ENCODE results near the gene FGF14.

Gene FGF14

DNA sequence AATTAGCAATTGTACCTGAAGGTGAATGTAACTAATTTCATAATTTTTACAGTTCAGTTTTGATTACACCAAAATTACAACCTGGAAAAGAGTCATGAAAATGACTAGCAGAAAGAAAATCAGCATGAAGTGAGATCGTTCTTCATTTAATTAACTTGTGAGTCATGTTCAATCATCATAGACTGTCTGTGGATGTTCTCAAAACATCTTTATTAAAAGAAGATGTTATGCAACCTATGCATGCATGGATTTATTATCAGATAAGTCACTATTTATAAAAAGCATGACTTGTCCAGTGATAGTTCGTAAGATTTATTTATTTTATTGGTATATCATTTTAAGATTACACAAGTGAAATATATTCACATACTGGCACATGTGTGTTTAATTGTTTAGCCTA, 703.4 kb downstream of the FGF14 start:
- DNase-seq = no peak

DNA sequence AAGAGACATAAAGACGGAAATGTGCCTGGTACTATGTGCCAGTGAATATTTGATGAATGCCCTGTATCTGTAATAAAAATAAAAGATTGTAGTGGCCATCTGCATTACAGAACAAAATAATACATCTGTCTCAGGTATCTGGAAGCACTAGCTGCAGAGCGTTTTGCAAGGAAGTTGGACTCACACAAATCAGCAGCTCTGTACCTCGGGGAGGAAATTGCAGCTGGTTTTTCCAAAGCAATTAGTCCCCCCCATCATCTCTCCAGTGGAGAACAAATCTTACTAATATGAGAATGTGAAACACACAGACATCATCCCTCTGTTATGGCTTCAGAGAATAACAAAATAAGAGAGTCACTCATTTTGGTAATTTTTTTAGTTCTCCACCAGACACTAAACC, 704.1 kb downstream of the FGF14 start:
- no peak for DNase-seq

DNA sequence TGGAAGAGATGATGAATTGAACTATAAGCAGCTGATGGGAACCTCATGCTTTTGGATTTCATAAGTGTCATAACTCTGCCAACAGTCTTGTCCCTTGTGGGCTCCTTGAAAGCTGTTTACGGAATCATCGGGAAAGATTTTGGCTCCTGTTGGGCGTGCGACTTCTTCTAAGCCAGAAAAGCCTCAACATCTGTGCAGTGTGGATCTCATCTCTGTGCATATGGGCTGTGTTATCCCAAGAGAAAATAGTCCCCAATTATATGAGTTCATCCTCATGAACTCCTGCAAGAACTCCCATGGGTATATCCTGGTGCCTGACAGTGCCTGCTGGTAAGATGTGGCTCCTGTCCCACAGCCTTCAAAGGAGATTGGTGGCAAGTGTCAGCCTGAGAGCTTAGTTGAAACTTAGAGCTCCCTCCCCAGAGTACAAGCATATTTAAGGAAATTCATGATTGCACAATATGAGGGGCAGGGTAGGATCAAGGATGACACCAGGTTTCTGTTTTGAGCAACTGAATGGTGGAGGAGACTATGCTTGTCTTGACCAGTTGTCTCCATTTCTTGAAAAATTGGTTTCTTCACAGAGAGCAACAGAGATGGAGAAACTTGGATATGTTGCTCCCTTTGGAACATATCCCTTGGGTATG, 705.9 kb downstream of the FGF14 start:
- no peak for DNase-seq

DNA sequence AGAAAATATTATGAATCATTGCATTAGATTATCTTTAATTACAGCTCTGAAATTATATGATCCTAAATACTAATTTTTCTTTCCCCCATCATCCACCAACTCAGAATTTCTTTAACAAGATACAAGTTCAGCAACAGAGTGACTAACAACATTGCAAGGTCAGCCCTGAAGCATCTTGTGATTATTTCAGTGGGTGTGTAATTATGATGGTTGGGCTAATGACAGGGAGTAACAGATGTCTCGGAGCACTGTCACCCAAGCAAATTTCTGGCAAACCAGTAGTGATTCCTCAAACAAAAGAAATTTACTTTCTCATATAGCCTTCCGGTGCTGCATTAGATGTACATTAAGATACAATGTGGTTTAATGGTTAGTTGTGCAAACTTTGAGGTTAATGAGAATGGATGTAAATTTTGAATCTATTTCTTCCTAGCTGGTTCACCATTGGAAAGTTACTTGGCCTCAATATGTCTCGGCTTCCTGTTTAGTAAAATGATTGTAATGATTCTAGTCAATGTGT, 710.4 kb downstream of the FGF14 start:
- no peak for DNase-seq

DNA sequence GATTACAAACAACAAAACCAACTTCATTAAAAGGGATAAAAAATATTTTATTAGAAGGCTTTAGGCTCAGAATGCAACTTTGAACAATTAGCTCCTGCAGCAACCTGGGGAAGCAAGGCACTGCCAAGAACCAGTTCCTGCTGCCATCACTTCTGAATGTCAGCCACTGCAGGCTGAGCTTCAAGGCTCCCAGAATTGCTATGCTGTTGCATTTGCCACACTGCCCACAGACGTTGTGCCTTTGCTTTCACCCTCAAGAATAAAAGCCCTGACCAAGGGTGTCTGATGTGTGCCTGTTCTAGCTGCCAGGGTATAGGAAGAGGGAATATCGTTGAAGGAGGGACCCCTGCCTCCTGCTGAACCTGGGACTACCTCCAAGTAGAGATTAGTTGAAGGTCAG, 711.0 kb downstream of the FGF14 start:
- DNase-seq = no peak

DNA sequence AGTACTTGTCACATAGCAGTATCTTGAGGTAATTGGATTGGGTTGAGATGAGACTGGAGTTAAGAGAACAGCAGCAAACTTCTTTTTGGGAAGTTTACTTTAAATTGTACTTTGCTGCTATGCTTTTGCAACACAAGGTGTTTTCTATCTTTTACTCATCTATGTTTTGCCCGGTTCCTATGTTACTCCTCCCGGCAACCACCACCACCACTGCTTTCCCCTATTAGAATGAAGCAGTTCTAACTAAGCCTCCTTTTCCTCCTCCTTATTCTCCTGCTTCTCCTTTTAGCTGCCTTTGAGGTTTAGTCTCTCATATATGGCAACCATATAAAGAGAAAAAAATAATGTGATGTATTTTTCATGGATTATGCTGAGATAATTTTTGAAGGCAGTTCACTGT, 715.8 kb downstream of the FGF14 start:
- DNase-seq = no peak

DNA sequence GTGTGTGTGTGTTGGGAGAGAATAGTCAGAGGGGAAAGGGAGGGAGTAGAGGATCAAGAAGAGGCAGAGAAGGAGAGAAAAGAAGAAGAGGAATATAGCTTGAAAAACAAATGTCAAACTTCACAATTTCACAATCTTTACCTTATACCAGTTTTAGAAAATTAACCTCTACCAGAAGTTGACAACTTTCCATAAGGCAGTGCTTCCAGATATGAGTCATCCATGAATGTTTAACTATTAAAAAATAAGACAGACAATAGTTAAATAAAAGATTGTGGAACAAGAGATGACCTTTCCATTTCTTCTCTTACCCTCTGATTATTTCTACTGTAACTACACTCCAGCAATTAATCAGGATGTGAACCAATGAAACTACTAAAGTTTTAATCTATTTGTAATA, 720.0 kb downstream of the FGF14 start:
- no peak for DNase-seq

DNA sequence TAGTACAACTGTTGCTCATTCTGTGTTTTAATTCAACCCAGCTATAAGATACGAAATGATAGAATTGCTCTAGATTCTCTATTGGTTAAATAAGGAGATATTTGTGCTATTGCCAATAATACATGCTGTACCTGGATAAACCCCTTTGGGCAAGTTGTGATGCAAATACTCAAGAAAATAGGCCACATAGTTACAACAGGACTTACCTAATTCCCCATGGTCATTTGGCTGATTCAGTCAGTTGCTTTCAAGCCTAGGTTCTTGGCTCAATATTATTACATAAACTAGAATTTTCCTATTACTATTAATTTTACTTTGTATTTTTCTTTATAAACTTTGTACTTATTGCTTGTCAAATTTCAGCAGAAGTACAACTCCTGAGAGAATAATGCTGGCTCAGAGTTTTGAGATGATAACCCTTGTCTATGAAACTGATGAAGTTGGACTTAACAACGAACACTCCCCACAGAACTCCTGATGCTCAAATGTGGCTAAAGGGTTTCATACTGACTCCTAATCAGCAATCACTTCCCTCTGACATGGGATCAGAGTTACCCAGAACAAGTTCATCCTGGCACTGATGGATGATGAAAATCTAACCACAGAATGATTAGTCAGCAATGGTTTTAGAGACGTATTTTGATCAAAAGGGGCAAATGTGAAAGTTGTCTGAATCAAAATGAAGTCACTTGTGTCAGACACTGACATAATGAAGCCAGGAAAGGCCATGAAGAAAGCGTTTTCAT, 728.3 kb downstream of the FGF14 start:
- DNase-seq = no peak

DNA sequence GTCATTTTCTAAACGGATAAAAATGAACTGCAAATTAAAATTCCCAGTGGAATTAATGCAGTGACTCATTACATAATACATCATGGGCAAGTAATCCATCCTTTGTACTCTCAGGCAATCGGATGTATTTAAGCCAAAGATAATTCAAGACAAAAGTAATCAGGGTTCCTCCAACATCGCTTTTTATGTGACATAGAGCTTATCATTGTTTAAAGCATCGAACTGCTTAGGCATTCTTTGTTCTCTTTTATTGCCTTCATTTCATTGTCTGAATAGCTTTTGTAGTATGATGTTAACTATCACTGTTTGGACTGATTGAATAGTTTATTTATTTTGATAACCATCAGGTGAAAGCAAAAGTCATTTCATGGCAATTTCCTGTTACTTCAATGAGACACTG, 740.0 kb downstream of the FGF14 start:
- no peak for DNase-seq
